ENCODE results near the gene FHOD3.

FHOD3 gene

GRCh38 chr18:36274083-36274715 is 23.3 kb upstream of the FHOD3 start:
- no peak overlapping the region for H3K4me2 ChIP-seq (ENCODE audit: low read length)
- no peak overlapping the region for H3K4me3 ChIP-seq (ENCODE audit: low read length)
- no peaks in the 10 kb centered on the region for H3K79me2 ChIP-seq (ENCODE audit: control insufficient read depth, insufficient read depth, low read length)
- no peaks in the 10 kb centered on the region for H3K79me1 ChIP-seq (ENCODE audit: low read length)
- H3K4me1 ChIP-seq (ENCODE audit: control insufficient read depth, low read depth, low read length), result no peaks in the 10 kb centered on the region
- no peak overlapping the region for H2BK5ac ChIP-seq (ENCODE audit: low read length)
- no peak overlapping the region for H3K23ac ChIP-seq (ENCODE audit: low read length)
- H2BK120ac ChIP-seq (ENCODE audit: low read depth, low read length), result no peak overlapping the region
- H3K18ac ChIP-seq (ENCODE audit: low read length), result no peak overlapping the region
- H3K9ac ChIP-seq (ENCODE audit: low read length), result no peak overlapping the region
- H3K36me3 ChIP-seq (ENCODE audit: control insufficient read depth, insufficient read depth, low read length), result no peaks in the 10 kb centered on the region
- no peak overlapping the region for H2AK5ac ChIP-seq (ENCODE audit: low read length)
- WGBS (ENCODE audit: extremely low coverage, insufficient coverage, low lambda C conversion rate), result no CpG with 5 or more reads among the region's 8 CpGs
- H4K8ac ChIP-seq (ENCODE audit: low read depth, low read length), result no peak overlapping the region
- DNase-seq, result no peak
- H3K56ac ChIP-seq (ENCODE audit: low read length), result no peak overlapping the region
- H3K4ac ChIP-seq (ENCODE audit: low read depth, low read length), result no peak overlapping the region
- H3K27me3 ChIP-seq (ENCODE audit: insufficient read depth, low read length, poor library complexity), result no peaks in the 10 kb centered on the region
- no peak overlapping the region for H4K5ac ChIP-seq (ENCODE audit: low read length)
- no peak overlapping the region for H3K27ac ChIP-seq (ENCODE audit: low read depth, low read length)
- no peak overlapping the region for H2BK15ac ChIP-seq (replicated peaks; ENCODE audit: low read depth)

- no peak for DNase-seq
Observed at GRCh38 chr18:36275561-36275960, 22.0 kb upstream of the FHOD3 start.

GRCh38 chr18:36279001-36279400 is 18.5 kb upstream of the FHOD3 start:
- H3K4ac ChIP-seq (ENCODE audit: low read depth, low read length), result no peak overlapping the region
- no peak overlapping the region for H4K5ac ChIP-seq (ENCODE audit: low read length)
- H2AK5ac ChIP-seq (ENCODE audit: low read length), result no peak overlapping the region
- H3K23ac ChIP-seq (ENCODE audit: low read length), result no peak overlapping the region
- H4K8ac ChIP-seq (ENCODE audit: low read depth, low read length), result no peak overlapping the region
- H3K4me2 ChIP-seq (ENCODE audit: low read length), result no peak overlapping the region
- H3K9ac ChIP-seq (ENCODE audit: low read length), result no peak overlapping the region
- no peaks in the 10 kb centered on the region for H3K79me1 ChIP-seq (ENCODE audit: low read length)
- H2BK120ac ChIP-seq (ENCODE audit: low read depth, low read length), result no peak overlapping the region
- H3K36me3 ChIP-seq (ENCODE audit: control insufficient read depth, insufficient read depth, low read length), result no peaks in the 10 kb centered on the region
- no peak overlapping the region for H3K18ac ChIP-seq (ENCODE audit: low read length)
- no CpG with 5 or more reads among the region's 3 CpGs for WGBS (ENCODE audit: extremely low coverage, insufficient coverage, low lambda C conversion rate)
- no peak overlapping the region for H3K4me3 ChIP-seq (ENCODE audit: low read length)
- H2BK15ac ChIP-seq (replicated peaks; ENCODE audit: low read depth), result no peak overlapping the region
- H3K27me3 ChIP-seq (ENCODE audit: insufficient read depth, low read length, poor library complexity), result no peaks in the 10 kb centered on the region
- no peaks in the 10 kb centered on the region for H3K79me2 ChIP-seq (ENCODE audit: control insufficient read depth, insufficient read depth, low read length)
- no peaks in the 10 kb centered on the region for H3K4me1 ChIP-seq (ENCODE audit: control insufficient read depth, low read depth, low read length)
- H3K56ac ChIP-seq (ENCODE audit: low read length), result no peak overlapping the region
- DNase-seq, result no peak
- no peak overlapping the region for H3K27ac ChIP-seq (ENCODE audit: low read depth, low read length)
- H2BK5ac ChIP-seq (ENCODE audit: low read length), result no peak overlapping the region

More at GRCh38 chr18:36275561-36275960, 22.0 kb upstream of the FHOD3 start:
- Histone ChIP-seq H3K56ac (ENCODE audit: low read length) (no peak overlapping the region), H3K9ac (ENCODE audit: low read length) (no peak overlapping the region), H4K5ac (ENCODE audit: low read length) (no peak overlapping the region), H3K4me1 (ENCODE audit: control insufficient read depth, low read depth, low read length) (no peaks in the 10 kb centered on the region), H3K27ac (ENCODE audit: low read depth, low read length) (no peak overlapping the region), H3K36me3 (ENCODE audit: control insufficient read depth, insufficient read depth, low read length) (no peaks in the 10 kb centered on the region), H3K79me1 (ENCODE audit: low read length) (no peaks in the 10 kb centered on the region), H3K27me3 (ENCODE audit: insufficient read depth, low read length, poor library complexity) (no peaks in the 10 kb centered on the region), H3K4me3 (ENCODE audit: low read length) (no peak overlapping the region), H3K4me2 (ENCODE audit: low read length) (no peak overlapping the region), H2BK5ac (ENCODE audit: low read length) (no peak overlapping the region), H2BK15ac (replicated peaks; ENCODE audit: low read depth) (no peak overlapping the region), H2AK5ac (ENCODE audit: low read length) (no peak overlapping the region), H3K23ac (ENCODE audit: low read length) (no peak overlapping the region), H3K18ac (ENCODE audit: low read length) (no peak overlapping the region), H4K8ac (ENCODE audit: low read depth, low read length) (no peak overlapping the region), H3K79me2 (ENCODE audit: control insufficient read depth, insufficient read depth, low read length) (no peaks in the 10 kb centered on the region), H2BK120ac (ENCODE audit: low read depth, low read length) (no peak overlapping the region), H3K4ac (ENCODE audit: low read depth, low read length) (no peak overlapping the region)
- WGBS (ENCODE audit: extremely low coverage, insufficient coverage, low lambda C conversion rate), result no CpG with 5 or more reads among the region's 1 CpG

- DNase-seq, result no peak
Observed at GRCh38 chr18:36281936-36282335, 15.6 kb upstream of the FHOD3 start.

GRCh38 chr18:36283448-36283847 is 14.1 kb upstream of the FHOD3 start:
- Histone ChIP-seq H3K79me2 (ENCODE audit: control insufficient read depth, insufficient read depth, low read length) (no peaks in the 10 kb centered on the region), H4K5ac (ENCODE audit: low read length) (no peak overlapping the region), H3K4me3 (ENCODE audit: low read length) (no peak overlapping the region), H3K79me1 (ENCODE audit: low read length) (no peaks in the 10 kb centered on the region), H3K27ac (ENCODE audit: low read depth, low read length) (no peak overlapping the region), H3K18ac (ENCODE audit: low read length) (no peak overlapping the region), H3K4me2 (ENCODE audit: low read length) (no peak overlapping the region), H2BK5ac (ENCODE audit: low read length) (no peak overlapping the region), H2BK120ac (ENCODE audit: low read depth, low read length) (no peak overlapping the region), H3K23ac (ENCODE audit: low read length) (no peak overlapping the region), H3K9ac (ENCODE audit: low read length) (no peak overlapping the region), H4K8ac (ENCODE audit: low read depth, low read length) (no peak overlapping the region), H3K4ac (ENCODE audit: low read depth, low read length) (no peak overlapping the region), H2BK15ac (replicated peaks; ENCODE audit: low read depth) (no peak overlapping the region), H2AK5ac (ENCODE audit: low read length) (no peak overlapping the region), H3K27me3 (ENCODE audit: insufficient read depth, low read length, poor library complexity) (no peaks in the 10 kb centered on the region), H3K56ac (ENCODE audit: low read length) (no peak overlapping the region), H3K4me1 (ENCODE audit: control insufficient read depth, low read depth, low read length) (no peaks in the 10 kb centered on the region), H3K36me3 (ENCODE audit: control insufficient read depth, insufficient read depth, low read length) (no peaks in the 10 kb centered on the region)
- no peak for DNase-seq
- no CpG with 5 or more reads among the region's 6 CpGs for WGBS (ENCODE audit: extremely low coverage, insufficient coverage, low lambda C conversion rate)

More at GRCh38 chr18:36281936-36282335, 15.6 kb upstream of the FHOD3 start:
- Histone ChIP-seq H3K4me2 (ENCODE audit: low read length) (no peak overlapping the region), H3K9ac (ENCODE audit: low read length) (no peak overlapping the region), H4K8ac (ENCODE audit: low read depth, low read length) (no peak overlapping the region), H3K27ac (ENCODE audit: low read depth, low read length) (no peak overlapping the region), H4K5ac (ENCODE audit: low read length) (no peak overlapping the region), H2AK5ac (ENCODE audit: low read length) (no peak overlapping the region), H3K4ac (ENCODE audit: low read depth, low read length) (no peak overlapping the region), H3K36me3 (ENCODE audit: control insufficient read depth, insufficient read depth, low read length) (no peaks in the 10 kb centered on the region), H3K56ac (ENCODE audit: low read length) (no peak overlapping the region), H2BK120ac (ENCODE audit: low read depth, low read length) (no peak overlapping the region), H3K79me2 (ENCODE audit: control insufficient read depth, insufficient read depth, low read length) (no peaks in the 10 kb centered on the region), H3K4me3 (ENCODE audit: low read length) (no peak overlapping the region), H2BK15ac (replicated peaks; ENCODE audit: low read depth) (no peak overlapping the region), H3K4me1 (ENCODE audit: control insufficient read depth, low read depth, low read length) (no peaks in the 10 kb centered on the region), H3K18ac (ENCODE audit: low read length) (no peak overlapping the region), H3K79me1 (ENCODE audit: low read length) (no peaks in the 10 kb centered on the region), H3K27me3 (ENCODE audit: insufficient read depth, low read length, poor library complexity) (no peaks in the 10 kb centered on the region), H3K23ac (ENCODE audit: low read length) (no peak overlapping the region), H2BK5ac (ENCODE audit: low read length) (no peak overlapping the region)
- WGBS (ENCODE audit: extremely low coverage, insufficient coverage, low lambda C conversion rate), result no CpG with 5 or more reads among the region's 3 CpGs

- no peak overlapping the region for H2BK120ac ChIP-seq (ENCODE audit: low read depth, low read length)
- H3K9ac ChIP-seq (ENCODE audit: low read length), result no peak overlapping the region
- no peak overlapping the region for H3K56ac ChIP-seq (ENCODE audit: low read length)
- H3K79me1 ChIP-seq (ENCODE audit: low read length), result no peaks in the 10 kb centered on the region
- no peak overlapping the region for H3K4ac ChIP-seq (ENCODE audit: low read depth, low read length)
- H3K4me3 ChIP-seq (ENCODE audit: low read length), result no peak overlapping the region
- H2BK15ac ChIP-seq (replicated peaks; ENCODE audit: low read depth), result no peak overlapping the region
- no peak overlapping the region for H2AK5ac ChIP-seq (ENCODE audit: low read length)
- H3K27ac ChIP-seq (ENCODE audit: low read depth, low read length), result no peak overlapping the region
- no peak overlapping the region for H3K18ac ChIP-seq (ENCODE audit: low read length)
- WGBS (ENCODE audit: extremely low coverage, insufficient coverage, low lambda C conversion rate), result no CpG with 5 or more reads among the region's 4 CpGs
- no peak for DNase-seq
- no peaks in the 10 kb centered on the region for H3K27me3 ChIP-seq (ENCODE audit: insufficient read depth, low read length, poor library complexity)
- no peak overlapping the region for H3K23ac ChIP-seq (ENCODE audit: low read length)
- no peaks in the 10 kb centered on the region for H3K4me1 ChIP-seq (ENCODE audit: control insufficient read depth, low read depth, low read length)
- H3K4me2 ChIP-seq (ENCODE audit: low read length), result no peak overlapping the region
- no peak overlapping the region for H4K5ac ChIP-seq (ENCODE audit: low read length)
- no peak overlapping the region for H2BK5ac ChIP-seq (ENCODE audit: low read length)
- H3K36me3 ChIP-seq (ENCODE audit: control insufficient read depth, insufficient read depth, low read length), result no peaks in the 10 kb centered on the region
- no peak overlapping the region for H4K8ac ChIP-seq (ENCODE audit: low read depth, low read length)
- no peaks in the 10 kb centered on the region for H3K79me2 ChIP-seq (ENCODE audit: control insufficient read depth, insufficient read depth, low read length)
Observed at GRCh38 chr18:36284268-36284667, 13.2 kb upstream of the FHOD3 start.
